GM12878 (cell line): ENCODE results near the gene HOXD3. TPM values are rescaled to one million over a fixed set of nuclear protein-coding genes. Genes with fewer than 3 reads are reported as not detected.

Source experiments
- ATAC-seq: fragments of 200-7000 bp; cut with Tn5 transposase; 3 replicates; pipeline ENCODE4 v1.9.1; 2020; ENCODE audit warnings: mild to moderate bottlenecking, moderate library complexity
- BruUV-seq: library from RNA; stranded (reverse); fragments of 400-500 nt; replicated peaks from 2 replicates; lab custom pipeline; 2021; lab: Mats Ljungman, UMichigan
- CTCF ChIA-PET: fragments of 300-600 bp; sonication (Branson Sonifier 250); formaldehyde crosslinking; extraction: SDS; loops from one replicate; lab custom pipeline; 2021; ENCODE audit warnings: inconsistent platforms; lab: Yijun Ruan, JAX
- POLR2A ChIA-PET: fragments of 350-600 bp; formaldehyde crosslinking; extraction: SDS; loops from one replicate; lab custom pipeline; 2021; ENCODE audit warnings: inconsistent platforms; lab: Charles Lee
- RAD21 ChIA-PET: fragments of 300-600 bp; sonication (Branson Sonifier 250); formaldehyde crosslinking; loops from one replicate; lab custom pipeline; 2023; ENCODE audit warnings: antibody characterized with exemption; ENCODE audit not compliant: unreplicated experiment; lab: Charles Lee
- SMC1A ChIA-PET: fragments of 300-600 bp; sonication (Branson Sonifier 250); formaldehyde crosslinking; loops from one replicate; lab custom pipeline; 2023; ENCODE audit not compliant: unreplicated experiment, uncharacterized antibody; lab: Charles Lee
- DNase-seq: peaks from one replicate; pipeline ENCODE4 v3.0.0-alpha.2; 2011; ENCODE audit warnings: low read depth, low spot score
- FAIRE-seq: peaks from 3 replicates; lab custom pipeline; 2011; peaks lifted over from hg19 to GRCh38; lab: Jason Lieb, UNC
- H2AFZ ChIP-seq: 2 replicates; pipeline ENCODE4 v1.6.0; 2011; ENCODE audit warnings: low read depth, low read length, control low read depth; ENCODE audit not compliant: control insufficient read depth
- H3K27ac ChIP-seq: 2 replicates; pipeline ENCODE4 v1.5.1; 2011; ENCODE audit warnings: control low read depth; ENCODE audit not compliant: control insufficient read depth, insufficient read depth
- H3K27me3 ChIP-seq, 2 experiments: replicated peaks in 1 of 2; 2 replicates each; pipeline versions ENCODE4 v1.6.0 to v1.6.1; 2011; ENCODE audit warnings: low read length in 1 of 2; ENCODE audit not compliant: control insufficient read depth in 2 of 2, insufficient read depth in 2 of 2
- H3K36me3 ChIP-seq, 2 experiments: 2 replicates each; pipeline ENCODE4 v1.5.1; 2011; ENCODE audit warnings: low read length in 1 of 2; ENCODE audit not compliant: control insufficient read depth in 2 of 2, insufficient read depth in 2 of 2
- H3K4me1 ChIP-seq: 2 replicates; pipeline ENCODE4 v1.6.1; 2011; ENCODE audit warnings: mild to moderate bottlenecking, low read length, moderate library complexity, mixed read lengths; ENCODE audit not compliant: control insufficient read depth, insufficient read depth
- H3K4me2 ChIP-seq: 2 replicates; pipeline ENCODE4 v1.6.0; 2011; ENCODE audit warnings: control low read depth; ENCODE audit not compliant: control insufficient read depth, insufficient read depth
- H3K4me3 ChIP-seq: fragments of 200-600 bp; sonication (generic); 2 replicates; pipeline ENCODE4 v1.5.1; 2016
- H3K79me2 ChIP-seq: 2 replicates; pipeline ENCODE4 v1.6.0; 2011; ENCODE audit warnings: low read length; ENCODE audit not compliant: control insufficient read depth, insufficient read depth
- H3K9ac ChIP-seq: 2 replicates; pipeline ENCODE4 v1.8.0; 2011; ENCODE audit warnings: low read length, control low read depth, mixed read lengths; ENCODE audit not compliant: control insufficient read depth, insufficient read depth
- H3K9me3 ChIP-seq: replicated peaks from 3 replicates; pipeline ENCODE4 v1.5.1; 2011; ENCODE audit warnings: mild to moderate bottlenecking, low read length; ENCODE audit not compliant: control insufficient read depth, insufficient read depth
- H4K20me1 ChIP-seq: 2 replicates; pipeline ENCODE4 v1.6.0; 2011; ENCODE audit not compliant: control insufficient read depth, insufficient read depth
- CBX3 ChIP-seq: fragments of 200-600 bp; sonication (generic); IDR thresholded peaks from 2 replicates; pipeline ENCODE4 v1.6.1; 2016; ENCODE audit warnings: low read depth, borderline replicate concordance
- DPF2 ChIP-seq: fragments of 450-650 bp; IDR thresholded peaks from 2 replicates; pipeline ENCODE4 v1.6.1; 2017; ENCODE audit warnings: mild to moderate bottlenecking
- EED ChIP-seq: sonication (generic); IDR thresholded peaks from 2 replicates; pipeline ENCODE4 v1.6.1; 2016; ENCODE audit warnings: antibody characterized with exemption, low read depth
- NFXL1 ChIP-seq: fragments of 450-650 bp; IDR thresholded peaks from 2 replicates; pipeline ENCODE4 v1.6.1; 2017; ENCODE audit warnings: antibody characterized with exemption, mild to moderate bottlenecking, borderline replicate concordance
- NFYA ChIP-seq: IDR thresholded peaks from 2 replicates; pipeline ENCODE4 v1.6.1; 2011; ENCODE audit warnings: low read depth, mild to moderate bottlenecking, low read length, improper control_type of control experiment, borderline replicate concordance
- SMAD5 ChIP-seq: IDR thresholded peaks from 2 replicates; pipeline ENCODE4 v1.6.1; 2016; ENCODE audit warnings: antibody characterized with exemption, low read depth
- SP1 ChIP-seq: IDR thresholded peaks from one replicate; pipeline ENCODE4 v1.6.1; 2011; ENCODE audit warnings: low read depth, low read length
- WRNIP1 ChIP-seq: IDR thresholded peaks from 2 replicates; pipeline ENCODE4 v1.6.1; 2011; ENCODE audit warnings: low read depth, low read length, improper control_type of control experiment, borderline replicate concordance
- WGBS: methylation state at CpG from one replicate; pipeline ENCODE4 v1.1.6; 2016; ENCODE audit warnings: low lambda C conversion rate; ENCODE audit not compliant: insufficient replicate concordance, insufficient coverage; ENCODE audit errors: missing lambda C conversion rate; 5-methylcytosine and 5-hydroxymethylcytosine counted together
- in situ Hi-C: fragments of 300-500 bp; cut with MboI; formaldehyde crosslinking; loops from 9 replicates; pipeline ENCODE4 v1.14.3; 2018; ENCODE audit warnings: mixed read lengths
- intact Hi-C: fragments of 100-400 bp; cut with micrococcal nuclease; formaldehyde crosslinking; loops from one replicate; pipeline ENCODE4 v1.14.2; 2022; ENCODE audit not compliant: unreplicated experiment
- polyA plus RNA-seq, 11 experiments: library from polyadenylated mRNA; depleted of rRNA in 4 of 11; unstranded in 6 of 11; stranded (reverse) in 5 of 11; fragments of >200 nt; fragmentation: Nextera tagmentation in 4 of 11; fragmentation: Illumina TruSeq in 1 of 11; extraction: Ambion mirVana in 4 of 11; extraction: Trizol in 1 of 11; gene quantifications; 1 replicate in 1 of 11; 2 replicates in 10 of 11; pipeline versions ENCODE4 v1.2.1 to v1.2.3, GENCODE V29; 2011 to 2016; ENCODE audit warnings: inconsistent platforms in 2 of 11, missing spikeins in 2 of 11, low read depth in 1 of 11
- total RNA-seq, 4 experiments: library from RNA; depleted of rRNA in 3 of 4; stranded (reverse); fragments of >200 nt in 3 of 4; fragmentation: Illumina TruSeq in 1 of 4; extraction: Trizol in 1 of 4; gene quantifications; 2 replicates each; pipeline versions ENCODE4 v1.2.1 to v1.2.3, GENCODE V29; 2013 to 2021
- TF ChIP-seq, protein P1 (sequence below): fragments of 450-650 bp; conservative IDR thresholded peaks from 2 replicates; pipeline ENCODE4 v1.6.1; 2017; ENCODE audit warnings: mild to moderate bottlenecking, moderate library complexity
- TF ChIP-seq, protein P2 (sequence below): fragments of 450-650 bp; IDR thresholded peaks from 2 replicates; pipeline ENCODE4 v1.6.1; 2017; ENCODE audit warnings: mild to moderate bottlenecking, moderate library complexity
- TF ChIP-seq, protein P3 (sequence below): fragments of 450-650 bp; IDR thresholded peaks from 2 replicates; pipeline ENCODE4 v1.6.1; 2018; ENCODE audit warnings: mild to moderate bottlenecking, low read depth, moderate library complexity; ENCODE audit not compliant: partially characterized antibody

The HOXD3 gene
- total and polyA plus RNA-seq, 10 of the 15 experiments (the other 5 are each of a cell fraction or from before 2014, with no cell fraction given): not detected

DNA sequence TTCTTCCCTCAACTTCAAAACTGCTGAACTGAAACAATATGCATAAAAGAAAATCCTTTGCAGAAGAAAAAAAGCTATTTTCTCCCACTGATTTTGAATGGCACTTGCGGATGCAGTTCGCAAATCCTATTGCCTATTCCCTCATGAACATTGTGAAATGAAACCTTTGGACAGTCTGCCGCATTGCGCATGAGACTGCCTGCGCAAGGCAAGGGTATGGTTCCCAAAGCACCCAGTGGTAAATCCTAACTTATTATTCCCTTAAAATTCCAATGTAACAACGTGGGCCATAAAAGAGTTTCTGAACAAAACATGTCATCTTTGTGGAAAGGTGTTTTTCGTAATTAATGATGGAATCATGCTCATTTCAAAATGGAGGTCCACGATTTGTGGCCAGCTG lies 19.2 kb upstream of the HOXD3 start:
- H3K27me3 ChIP-seq: peaks cover 5 to 13% of the 10 kb centered on the region in 2 experiments
- no peaks in the 10 kb centered on the region for H3K79me2 ChIP-seq
- no peak for DNase-seq
- no peaks in the 10 kb centered on the region for H3K36me3 ChIP-seq
- no peak overlapping the region for H3K4me3 ChIP-seq
- ChIA-PET POLR2A (no interaction called here), CTCF (interaction anchor here (0.9 to 7.3 kb wide), 4 partner anchors 317 to 1011 kb away, joined by 4 to 120 read pairs (median 56); no protein-coding TSS in a partner anchor), RAD21 (interaction anchor here (2.3 to 3.7 kb wide), 2 partner anchors 317 to 416 kb away, joined by 11 to 76 read pairs; no protein-coding TSS in a partner anchor), SMC1A (interaction anchor here (1.0 to 5.3 kb wide), 2 partner anchors 317 to 416 kb away, joined by 3 to 58 read pairs; no protein-coding TSS in a partner anchor)
- no peaks in the 10 kb centered on the region; the same call in 2 of the 3 replicates for H3K9me3 ChIP-seq
- no peak overlapping the region for H2AFZ ChIP-seq
- WGBS: 73% methylated on average over 8 of the region's 8 CpGs
- intact Hi-C loops (no loop called here), in situ Hi-C loops (loop anchor here (25.0 kb wide), 1 partner anchor 1199 kb away; no protein-coding TSS in a partner anchor)
- no peaks in the 10 kb centered on the region for H3K4me1 ChIP-seq
- no peaks in the 10 kb centered on the region for H4K20me1 ChIP-seq
- ATAC-seq: no peak
- no peak for FAIRE-seq
- no peak overlapping the region for H3K4me2 ChIP-seq
- H3K9ac ChIP-seq: no peak overlapping the region
- TF ChIP-seq SP1: no peak
- TF ChIP-seq DPF2: no peak
- no peak for TF ChIP-seq WRNIP1
- no peak for TF ChIP-seq CBX3
- TF ChIP-seq, protein P1, sequence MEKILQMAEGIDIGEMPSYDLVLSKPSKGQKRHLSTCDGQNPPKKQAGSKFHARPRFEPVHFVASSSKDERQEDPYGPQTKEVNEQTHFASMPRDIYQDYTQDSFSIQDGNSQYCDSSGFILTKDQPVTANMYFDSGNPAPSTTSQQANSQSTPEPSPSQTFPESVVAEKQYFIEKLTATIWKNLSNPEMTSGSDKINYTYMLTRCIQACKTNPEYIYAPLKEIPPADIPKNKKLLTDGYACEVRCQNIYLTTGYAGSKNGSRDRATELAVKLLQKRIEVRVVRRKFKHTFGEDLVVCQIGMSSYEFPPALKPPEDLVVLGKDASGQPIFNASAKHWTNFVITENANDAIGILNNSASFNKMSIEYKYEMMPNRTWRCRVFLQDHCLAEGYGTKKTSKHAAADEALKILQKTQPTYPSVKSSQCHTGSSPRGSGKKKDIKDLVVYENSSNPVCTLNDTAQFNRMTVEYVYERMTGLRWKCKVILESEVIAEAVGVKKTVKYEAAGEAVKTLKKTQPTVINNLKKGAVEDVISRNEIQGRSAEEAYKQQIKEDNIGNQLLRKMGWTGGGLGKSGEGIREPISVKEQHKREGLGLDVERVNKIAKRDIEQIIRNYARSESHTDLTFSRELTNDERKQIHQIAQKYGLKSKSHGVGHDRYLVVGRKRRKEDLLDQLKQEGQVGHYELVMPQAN: no peak
- TF ChIP-seq, protein P2, sequence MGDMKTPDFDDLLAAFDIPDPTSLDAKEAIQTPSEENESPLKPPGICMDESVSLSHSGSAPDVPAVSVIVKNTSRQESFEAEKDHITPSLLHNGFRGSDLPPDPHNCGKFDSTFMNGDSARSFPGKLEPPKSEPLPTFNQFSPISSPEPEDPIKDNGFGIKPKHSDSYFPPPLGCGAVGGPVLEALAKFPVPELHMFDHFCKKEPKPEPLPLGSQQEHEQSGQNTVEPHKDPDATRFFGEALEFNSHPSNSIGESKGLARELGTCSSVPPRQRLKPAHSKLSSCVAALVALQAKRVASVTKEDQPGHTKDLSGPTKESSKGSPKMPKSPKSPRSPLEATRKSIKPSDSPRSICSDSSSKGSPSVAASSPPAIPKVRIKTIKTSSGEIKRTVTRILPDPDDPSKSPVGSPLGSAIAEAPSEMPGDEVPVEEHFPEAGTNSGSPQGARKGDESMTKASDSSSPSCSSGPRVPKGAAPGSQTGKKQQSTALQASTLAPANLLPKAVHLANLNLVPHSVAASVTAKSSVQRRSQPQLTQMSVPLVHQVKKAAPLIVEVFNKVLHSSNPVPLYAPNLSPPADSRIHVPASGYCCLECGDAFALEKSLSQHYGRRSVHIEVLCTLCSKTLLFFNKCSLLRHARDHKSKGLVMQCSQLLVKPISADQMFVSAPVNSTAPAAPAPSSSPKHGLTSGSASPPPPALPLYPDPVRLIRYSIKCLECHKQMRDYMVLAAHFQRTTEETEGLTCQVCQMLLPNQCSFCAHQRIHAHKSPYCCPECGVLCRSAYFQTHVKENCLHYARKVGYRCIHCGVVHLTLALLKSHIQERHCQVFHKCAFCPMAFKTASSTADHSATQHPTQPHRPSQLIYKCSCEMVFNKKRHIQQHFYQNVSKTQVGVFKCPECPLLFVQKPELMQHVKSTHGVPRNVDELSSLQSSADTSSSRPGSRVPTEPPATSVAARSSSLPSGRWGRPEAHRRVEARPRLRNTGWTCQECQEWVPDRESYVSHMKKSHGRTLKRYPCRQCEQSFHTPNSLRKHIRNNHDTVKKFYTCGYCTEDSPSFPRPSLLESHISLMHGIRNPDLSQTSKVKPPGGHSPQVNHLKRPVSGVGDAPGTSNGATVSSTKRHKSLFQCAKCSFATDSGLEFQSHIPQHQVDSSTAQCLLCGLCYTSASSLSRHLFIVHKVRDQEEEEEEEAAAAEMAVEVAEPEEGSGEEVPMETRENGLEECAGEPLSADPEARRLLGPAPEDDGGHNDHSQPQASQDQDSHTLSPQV: no peak
- TF ChIP-seq SMAD5: no peak
- TF ChIP-seq, protein P3, sequence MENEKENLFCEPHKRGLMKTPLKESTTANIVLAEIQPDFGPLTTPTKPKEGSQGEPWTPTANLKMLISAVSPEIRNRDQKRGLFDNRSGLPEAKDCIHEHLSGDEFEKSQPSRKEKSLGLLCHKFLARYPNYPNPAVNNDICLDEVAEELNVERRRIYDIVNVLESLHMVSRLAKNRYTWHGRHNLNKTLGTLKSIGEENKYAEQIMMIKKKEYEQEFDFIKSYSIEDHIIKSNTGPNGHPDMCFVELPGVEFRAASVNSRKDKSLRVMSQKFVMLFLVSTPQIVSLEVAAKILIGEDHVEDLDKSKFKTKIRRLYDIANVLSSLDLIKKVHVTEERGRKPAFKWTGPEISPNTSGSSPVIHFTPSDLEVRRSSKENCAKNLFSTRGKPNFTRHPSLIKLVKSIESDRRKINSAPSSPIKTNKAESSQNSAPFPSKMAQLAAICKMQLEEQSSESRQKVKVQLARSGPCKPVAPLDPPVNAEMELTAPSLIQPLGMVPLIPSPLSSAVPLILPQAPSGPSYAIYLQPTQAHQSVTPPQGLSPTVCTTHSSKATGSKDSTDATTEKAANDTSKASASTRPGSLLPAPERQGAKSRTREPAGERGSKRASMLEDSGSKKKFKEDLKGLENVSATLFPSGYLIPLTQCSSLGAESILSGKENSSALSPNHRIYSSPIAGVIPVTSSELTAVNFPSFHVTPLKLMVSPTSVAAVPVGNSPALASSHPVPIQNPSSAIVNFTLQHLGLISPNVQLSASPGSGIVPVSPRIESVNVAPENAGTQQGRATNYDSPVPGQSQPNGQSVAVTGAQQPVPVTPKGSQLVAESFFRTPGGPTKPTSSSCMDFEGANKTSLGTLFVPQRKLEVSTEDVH: no peak
- no peak for TF ChIP-seq NFYA
- no peak for TF ChIP-seq NFXL1
- TF ChIP-seq EED: no peak
- H3K27ac ChIP-seq: no peak overlapping the region
- no TSS peak for BruUV-seq
